GOT3 (cell line): ENCODE results near the gene WSCD1.

ENCODE experiments used
- DNase-seq: peaks from one replicate; lab custom pipeline; 2025; ENCODE audit warnings: mixed read lengths; lab: John Stamatoyannopoulos, UW

The WSCD1 gene

DNA sequence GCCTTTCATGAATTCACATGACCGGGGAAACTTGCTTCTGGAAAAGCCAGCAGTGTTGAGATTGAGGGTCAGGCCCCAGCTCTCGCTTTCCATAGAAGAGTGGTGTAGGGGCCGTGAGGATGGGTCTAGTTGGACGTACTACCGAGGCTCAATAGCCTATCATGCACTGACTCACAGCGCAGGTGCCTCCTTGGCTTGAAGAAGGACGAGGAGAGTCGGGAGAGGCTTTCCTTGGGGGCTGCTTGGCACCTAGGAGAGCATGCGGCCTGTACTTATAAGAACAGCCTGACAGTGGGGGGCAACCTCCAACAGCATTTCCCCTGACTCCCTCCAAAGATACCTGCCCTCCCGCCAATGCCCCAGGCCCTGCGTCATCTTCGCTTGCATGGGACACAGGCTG, 37.6 kb downstream of the WSCD1 start:
- no peak for DNase-seq

DNA sequence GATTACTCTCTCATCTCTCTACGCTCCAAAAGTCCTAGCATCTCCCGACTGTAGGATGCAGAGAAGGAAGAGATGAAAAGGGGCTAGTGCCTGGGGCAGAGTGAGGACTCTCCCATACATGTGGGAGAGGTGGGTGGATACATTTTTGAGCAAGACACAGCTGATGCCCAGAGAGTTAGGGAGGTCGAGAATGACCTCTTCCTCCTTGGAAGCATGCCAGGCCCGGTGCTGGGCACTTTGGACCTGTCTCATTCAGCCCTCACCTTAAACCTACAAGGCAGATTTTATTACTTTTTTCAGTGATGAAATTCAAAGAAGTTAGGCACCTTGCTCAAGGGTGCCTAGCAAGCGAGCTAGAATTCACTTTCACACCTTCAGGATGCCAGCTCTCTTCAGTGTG, 38.2 kb downstream of the WSCD1 start:
- no peak for DNase-seq

DNA sequence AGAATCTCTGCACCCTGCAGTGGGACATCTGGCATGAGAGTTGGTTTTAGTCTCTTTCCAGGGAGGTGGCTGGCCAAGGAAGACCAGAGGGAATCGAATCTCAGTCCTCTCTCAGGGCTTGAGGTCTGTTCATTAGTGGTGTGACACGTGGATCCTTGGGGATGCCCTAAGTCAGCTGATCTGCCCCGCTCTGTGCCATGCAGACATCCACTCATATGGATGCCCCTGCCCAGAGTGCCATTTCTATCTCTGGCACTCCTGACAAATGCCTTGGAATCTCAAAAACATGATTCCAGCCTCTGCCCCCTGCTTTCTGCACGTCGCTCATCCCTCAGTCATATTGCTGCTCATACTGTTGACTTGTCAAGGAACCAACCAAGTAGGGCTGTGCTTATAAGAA, 38.8 kb downstream of the WSCD1 start:
- DNase-seq: no peak

DNA sequence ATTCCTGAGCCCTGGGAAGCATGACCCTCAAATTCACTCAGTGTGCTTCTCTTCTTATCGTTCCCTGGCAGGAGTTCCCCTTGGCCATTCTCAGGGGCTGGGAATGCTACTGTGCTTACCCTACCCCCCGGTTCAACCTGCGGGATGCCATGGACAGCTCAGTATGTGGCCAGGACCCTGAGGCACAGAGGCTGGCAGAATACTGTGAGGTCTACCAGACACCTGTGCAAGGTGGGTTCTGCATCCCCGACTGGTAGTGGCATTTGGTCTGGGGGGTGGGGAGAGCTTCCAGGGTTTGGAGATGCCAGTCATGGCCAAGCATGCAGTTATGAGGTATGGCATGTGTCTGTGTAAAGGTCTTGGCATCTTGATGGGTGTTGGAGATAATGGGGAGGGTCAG, 39.4 kb downstream of the WSCD1 start:
- DNase-seq: no peak

DNA sequence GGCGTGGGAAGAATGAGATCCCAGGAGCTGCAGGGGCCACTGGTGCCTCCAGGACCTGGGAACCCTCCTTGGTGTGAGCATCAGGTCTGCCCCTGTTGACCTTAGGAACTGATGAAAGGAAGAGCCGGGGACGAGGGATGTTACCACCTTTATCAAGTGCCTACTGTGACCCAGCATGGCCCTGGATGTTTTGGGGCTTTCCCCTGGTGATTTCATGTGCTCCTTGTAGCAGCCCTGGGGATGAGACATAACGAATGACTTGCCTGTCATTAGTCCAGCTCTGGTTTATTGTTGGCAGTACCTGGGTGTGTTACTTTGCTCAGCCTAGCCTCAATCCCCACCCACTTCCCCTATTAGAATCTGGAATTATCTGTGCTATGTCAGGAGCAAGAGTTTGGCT, 39.9 kb downstream of the WSCD1 start:
- DNase-seq: no peak

DNA sequence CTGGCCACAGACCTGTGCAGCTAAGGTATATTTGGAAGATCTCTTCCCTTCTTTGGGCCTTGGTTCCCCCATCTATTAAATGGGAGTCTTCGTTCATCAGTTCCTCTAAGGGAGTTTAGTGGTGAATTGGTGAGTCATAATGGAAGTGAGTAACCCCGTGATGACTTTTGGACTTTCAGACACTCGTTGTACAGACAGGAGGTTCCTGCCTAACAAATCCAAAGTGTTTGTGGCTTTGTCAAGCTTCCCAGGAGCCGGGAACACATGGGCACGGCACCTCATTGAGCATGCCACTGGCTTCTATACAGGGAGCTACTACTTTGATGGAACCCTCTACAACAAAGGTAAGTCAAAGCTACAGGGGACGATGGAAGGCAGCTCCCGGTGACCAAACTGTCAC, 40.4 kb downstream of the WSCD1 start:
- no peak for DNase-seq

DNA sequence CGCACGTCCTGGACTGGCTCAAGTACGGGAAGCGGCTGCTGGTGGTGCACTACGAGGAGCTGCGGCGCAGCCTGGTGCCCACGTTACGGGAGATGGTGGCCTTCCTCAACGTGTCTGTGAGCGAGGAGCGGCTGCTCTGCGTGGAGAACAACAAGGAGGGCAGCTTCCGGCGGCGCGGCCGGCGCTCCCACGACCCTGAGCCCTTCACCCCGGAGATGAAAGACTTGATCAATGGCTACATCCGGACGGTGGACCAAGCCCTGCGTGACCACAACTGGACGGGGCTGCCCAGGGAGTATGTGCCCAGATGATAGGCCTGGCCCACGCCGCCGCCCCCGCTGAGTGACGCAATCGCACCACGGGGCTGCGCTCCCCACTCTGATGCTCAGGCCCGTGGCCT, 50.2 kb downstream of the WSCD1 start:
- DNase-seq: no peak

DNA sequence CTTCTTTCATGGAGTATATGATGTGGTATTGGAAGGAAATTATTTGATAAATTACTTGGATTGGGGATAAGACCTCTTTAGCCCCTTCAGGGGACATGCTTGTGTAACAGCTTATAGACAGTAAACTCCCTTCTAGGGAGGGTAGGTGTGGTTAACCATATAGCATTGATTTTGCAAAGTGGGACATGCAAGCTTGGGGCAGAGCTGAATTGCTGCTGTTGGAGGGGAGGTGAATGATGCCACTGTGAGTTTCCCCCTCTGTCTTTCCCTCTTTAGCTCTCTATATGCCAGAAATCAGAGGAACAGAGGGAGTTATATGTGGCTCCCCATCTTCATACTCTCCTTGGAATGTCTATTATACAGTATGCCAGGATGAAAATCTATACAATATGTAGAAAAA, 54.7 kb downstream of the WSCD1 start:
- no peak for DNase-seq

DNA sequence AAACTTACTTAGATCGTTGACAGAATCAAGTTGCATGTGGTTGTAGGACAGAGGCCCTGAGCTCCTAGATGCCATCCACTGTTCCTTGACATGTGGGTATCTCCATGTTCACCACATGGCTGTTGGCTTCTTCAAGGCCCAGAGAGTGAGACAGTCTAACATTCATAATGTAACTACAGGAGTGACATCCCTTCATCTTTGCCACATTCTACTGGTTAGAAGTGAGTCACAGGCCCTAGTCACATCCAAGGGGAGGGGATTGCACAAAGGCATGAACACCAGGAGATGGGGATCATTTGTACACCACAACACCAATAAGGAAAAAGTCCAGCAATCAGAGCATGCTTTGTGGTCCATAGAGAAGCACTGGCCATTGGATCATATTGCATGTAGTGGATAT, 56.6 kb downstream of the WSCD1 start:
- no peak for DNase-seq

DNA sequence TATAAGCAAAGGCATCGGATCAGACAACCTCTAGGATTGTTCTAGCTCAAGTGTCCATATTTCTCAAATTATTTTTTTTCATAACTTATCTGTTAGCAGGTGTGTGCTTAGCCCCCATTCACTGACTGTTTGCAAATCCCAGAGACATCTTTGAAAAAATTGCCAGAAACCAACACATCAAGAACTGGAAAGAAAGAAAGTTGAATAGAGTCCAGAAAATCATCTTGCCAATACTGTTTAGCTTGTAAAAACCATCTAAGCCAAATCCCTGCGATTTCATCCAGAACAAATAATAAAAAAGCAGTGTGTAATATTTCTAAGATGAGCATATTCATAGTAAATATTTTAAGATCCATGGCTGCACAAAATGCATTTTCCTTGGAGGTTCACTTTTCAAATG, 64.5 kb downstream of the WSCD1 start:
- DNase-seq: no peak

DNA sequence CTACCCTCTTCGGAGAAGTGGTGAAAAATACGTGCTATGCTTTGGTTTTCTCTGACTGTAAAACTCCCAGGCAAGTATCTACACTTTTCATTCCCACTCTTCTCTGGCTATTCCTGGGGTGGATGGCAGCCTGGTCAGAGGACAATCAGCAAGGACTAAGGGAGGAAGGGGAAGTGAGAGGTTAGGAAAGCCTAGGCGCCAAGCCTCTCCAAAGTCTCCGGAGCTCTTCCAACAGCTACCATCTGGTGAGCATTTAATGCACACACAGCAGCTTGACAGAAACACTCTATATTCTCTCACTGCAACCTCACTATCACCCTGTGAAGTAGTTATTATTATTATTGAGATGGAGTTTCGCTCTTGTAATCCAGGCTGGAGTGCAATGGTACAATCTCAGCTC, 65.1 kb downstream of the WSCD1 start:
- no peak for DNase-seq

DNA sequence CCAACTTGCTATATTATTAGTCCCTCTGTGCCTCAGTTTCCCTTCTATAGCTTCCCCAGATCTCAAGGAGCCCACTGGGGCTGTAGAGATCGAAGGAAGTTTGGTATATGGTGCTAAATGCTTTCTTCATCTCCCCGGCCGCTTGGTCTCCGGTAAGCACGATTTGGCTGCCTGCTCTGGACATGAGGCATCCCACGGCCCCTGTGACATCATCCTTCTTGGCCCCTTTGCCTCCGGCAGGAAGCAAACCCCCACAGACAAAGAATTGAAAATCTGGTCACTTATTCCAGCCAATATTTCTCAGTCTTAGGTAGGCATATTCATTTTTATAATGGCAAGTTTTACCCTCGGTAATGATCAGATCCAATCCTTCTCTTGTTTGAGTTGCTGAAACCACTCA, 65.8 kb downstream of the WSCD1 start:
- no peak for DNase-seq

DNA sequence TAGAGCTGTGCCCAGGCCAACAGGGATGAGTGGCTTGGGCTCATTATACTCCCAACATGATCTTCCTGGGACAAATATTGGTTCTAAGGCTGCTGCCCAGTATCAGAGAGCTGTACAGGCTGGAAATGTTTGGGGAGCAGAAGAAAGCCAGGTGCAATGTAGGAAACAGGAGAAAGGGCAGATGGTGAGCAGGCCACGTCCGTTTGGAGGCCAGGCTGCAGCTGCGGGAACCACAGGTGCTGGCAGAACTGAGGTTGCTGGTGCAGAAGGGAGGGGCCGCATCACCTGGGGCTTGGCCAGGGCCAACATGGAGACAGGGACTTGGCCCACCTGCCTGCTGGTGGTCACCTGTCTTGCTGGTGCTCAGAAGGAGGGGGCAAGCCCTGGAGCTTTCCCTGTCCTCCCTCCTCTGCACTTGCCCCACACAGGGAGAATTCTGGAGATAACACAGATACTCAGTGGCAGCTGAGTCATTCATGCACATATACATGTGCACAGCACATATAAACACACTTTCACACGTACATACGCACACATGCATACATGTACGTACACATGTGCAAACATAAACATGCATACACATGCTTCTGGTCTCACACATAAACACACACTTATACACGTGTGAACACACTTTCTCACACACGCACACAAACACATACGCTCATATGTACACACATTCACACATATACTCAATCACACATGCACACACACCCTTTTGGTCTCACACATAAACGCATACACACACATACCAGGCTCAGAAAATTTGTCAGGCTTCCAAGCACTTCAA, 67.7 kb downstream of the WSCD1 start:
- DNase-seq: no peak

DNA sequence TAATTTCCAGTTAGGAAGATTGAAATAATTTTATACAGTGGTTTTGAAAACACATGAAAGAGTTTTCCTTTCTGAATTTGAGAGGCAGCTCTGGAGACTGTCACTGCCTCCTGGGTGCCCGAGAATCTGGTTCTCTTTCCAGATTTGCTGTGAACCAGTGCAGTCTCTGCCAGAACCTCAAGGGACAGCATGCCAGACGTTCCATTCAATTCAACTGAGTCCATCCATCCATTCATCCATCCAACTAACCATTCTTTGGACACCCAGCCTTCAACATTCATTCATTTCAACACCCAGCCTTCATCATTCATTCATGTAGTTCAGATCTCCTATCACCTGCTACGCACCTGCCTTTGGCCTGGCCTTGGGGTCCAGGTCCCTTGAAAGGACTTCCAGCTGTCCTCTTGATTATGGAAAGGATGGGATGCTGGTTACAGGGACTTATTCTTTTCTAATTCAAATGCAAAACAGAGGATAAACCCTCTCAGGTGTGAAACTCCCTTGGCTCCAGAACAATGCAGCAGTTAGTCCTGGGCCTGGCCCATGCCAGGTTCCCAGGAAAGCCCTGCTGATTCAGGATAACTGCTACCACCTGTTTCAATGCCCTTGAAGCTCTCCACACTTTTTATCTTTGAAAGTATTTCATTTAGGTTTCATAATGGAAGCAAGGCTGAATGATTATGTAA, 68.7 kb downstream of the WSCD1 start:
- no peak for DNase-seq

DNA sequence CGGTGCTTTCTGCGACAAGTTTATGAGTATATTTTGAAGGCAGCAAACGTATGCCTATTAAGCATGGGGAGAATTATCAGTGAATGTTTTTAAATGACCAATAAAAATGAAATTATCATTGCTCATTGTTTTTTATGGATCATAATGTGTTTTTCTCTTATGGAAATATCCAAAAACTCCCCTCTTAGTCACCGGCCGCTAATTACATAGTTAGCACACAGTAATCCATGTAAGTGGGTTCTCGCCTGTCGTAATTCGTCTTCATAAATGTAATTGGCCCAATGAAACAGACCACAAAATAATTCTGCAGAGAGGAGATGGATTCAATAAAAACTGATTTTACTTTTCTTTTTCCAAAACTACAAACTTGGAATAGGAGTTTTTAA, 69.3 kb downstream of the WSCD1 start:
- DNase-seq: no peak

DNA sequence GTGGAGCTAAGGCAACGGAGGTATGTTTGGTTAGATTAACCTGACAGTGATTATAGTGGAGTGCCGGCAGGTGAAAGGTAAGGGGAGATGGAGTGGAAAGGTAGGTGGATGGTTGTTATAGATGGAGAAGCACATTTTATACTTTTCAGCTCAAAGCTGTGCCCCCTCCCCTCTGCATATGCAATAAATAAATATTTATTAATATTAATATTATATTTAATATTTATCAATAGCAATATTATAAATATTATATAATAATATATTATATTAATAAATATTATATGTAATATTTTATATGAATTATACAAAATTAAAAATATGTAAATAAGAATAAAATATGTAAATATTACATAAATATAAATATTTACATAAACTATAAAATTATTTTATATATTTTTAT, 70.0 kb downstream of the WSCD1 start:
- DNase-seq: no peak

DNA sequence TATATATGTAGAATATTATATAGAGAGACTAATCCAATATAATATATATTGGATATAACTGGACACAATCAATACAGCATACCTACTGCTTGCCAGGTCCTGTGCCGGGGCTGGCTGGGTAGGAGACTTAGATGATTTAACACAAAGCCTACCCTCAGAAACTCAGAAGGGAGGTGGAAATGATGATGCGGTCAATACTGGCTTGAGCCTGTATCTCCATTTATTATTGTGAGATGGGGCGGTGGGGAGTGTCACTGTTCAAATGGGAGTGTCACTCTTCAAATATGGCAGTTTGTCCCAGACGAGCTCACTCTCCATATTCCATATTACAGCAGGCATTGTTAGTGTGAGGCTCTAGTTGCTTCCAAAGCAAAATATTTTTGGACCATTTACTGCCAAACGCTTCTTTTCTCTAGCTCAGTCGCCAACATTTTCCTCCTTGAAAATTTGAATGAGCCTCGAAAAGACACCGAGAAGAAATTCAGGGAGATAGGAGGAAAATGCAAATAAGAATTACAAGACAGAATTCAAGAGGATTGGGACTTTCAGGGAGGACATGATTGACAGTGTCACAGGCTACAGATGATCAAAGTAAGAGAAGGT, 70.7 kb downstream of the WSCD1 start:
- no peak for DNase-seq

DNA sequence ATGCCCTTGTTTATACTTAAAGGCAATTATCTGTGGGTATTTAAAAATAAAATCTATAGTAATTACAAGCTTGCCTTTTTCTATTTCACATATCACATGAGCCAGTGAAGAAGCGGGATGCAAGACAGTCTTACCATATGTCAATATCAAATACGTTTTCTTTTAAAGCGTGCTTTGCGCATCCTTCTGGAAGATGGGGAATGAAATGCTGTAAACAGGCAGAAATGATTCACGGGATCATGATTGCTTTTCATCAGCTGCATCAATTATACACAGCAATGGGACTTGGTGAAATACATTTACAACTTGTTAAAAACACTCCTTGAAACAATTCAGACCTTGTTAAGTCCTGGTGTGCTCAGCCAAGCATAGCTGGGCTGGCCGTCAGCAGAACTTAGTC, 72.5 kb downstream of the WSCD1 start:
- no peak for DNase-seq

DNA sequence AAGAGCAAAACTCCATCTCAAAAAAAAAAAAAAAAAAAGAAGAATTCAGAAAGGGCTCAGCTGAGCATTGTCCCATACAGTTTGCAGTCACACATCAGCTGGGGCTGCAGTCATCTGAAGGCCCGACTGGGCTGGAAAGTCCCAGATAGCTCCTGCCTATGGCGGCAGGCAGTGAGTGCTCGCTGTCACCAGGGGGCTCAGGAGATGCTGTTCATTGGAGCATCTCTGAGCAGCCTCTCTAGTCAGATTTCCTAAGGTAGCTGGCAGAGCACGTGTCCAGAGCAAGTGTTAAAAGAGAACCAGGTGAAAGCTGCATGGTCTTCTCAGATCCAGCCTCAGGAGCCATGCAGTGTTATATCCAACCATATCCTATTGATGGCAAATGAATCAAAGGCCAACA, 75.8 kb downstream of the WSCD1 start:
- DNase-seq: no peak

DNA sequence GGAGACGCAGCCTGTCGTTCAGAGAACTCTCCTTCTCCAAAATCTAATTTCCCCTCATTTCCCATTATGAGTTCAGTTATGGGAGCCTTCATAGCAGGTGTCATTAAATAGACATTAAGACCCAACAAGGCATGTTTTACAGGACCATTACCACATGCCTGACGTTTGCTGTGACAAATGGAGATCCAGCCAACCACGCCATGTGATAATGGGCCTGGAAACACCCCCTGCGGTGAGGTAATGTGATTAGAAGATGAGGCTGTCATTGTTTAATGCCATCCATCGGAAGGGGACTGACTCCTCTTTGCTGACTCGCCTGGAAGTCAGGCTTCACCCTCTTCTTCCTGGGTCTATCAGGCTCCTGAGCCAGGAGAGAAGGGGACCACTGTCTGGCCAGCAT, 76.9 kb downstream of the WSCD1 start:
- no peak for DNase-seq

DNA sequence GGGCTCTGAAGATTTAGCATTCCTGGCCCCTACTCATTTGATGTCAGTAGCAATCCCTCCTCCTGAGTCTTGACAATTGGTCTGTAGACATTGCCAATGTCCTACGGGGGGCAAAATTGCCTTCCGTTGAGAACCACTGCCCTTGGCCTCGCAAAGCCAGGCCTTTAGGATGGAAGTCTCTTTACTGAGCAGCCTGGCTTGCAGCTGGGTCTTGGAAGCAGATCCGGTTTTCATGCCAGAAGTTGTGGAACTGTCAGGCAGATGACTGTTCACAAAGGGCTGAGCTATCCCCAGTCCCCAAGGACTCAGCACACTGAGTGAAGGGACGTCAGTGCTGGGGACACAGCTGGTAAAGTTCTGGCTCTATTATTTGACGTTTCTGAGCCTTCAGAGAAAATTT, 83.2 kb downstream of the WSCD1 start:
- DNase-seq: no peak

DNA sequence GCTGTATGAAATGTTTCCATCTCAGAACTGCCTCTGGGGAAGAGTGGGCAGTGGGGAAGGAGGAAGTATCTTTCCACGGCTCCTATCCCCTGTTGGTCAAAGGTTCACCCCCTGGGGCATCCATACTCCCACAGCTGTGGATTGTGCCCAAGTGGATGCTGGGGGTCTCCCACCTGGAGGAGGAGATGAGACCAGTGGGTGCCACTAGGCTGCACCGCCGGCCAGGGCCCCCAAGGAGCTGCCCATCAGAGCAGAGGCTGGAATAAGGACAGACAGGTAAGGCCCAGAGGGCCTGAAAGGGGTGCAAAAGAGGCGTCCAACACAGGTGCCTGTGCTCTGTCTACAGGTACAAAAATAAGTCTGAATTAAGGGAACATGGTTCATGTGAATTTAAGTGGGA, 87.5 kb downstream of the WSCD1 start:
- DNase-seq: no peak

DNA sequence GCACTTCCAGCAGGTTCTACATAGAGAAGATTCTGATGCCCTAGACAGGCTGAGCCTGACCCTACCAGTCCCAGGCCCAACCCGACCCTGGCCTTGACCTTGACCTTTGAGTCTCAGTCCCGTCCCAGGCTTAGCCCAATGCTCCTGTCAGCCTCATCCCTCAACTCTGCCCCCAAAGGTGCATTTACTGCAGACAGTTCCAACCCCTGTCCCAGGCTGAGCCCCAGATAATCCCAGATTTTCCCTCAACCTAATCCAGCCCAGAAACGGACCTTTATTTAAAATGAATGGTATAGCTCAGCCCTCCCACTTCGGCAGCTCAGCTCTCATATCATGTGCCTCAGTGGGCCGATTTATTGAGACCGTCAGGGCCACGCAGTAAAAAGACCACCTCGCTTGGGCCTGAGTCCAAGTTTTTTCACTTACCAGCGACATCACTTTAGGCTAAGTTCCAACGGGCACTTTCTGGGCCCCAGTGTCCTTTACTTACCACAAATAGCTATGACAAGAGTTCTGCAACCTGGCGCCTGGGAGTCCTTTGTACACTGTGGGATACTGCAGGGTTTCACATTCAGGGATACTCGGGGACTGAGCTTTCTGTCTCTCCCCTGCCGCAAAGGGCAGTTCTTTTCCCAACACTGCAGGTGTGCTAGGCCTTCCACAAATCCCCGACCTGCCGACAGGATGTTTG, 89.5 kb downstream of the WSCD1 start:
- no peak for DNase-seq
